Measurements from ENCODE around the gene PRDX5. TPM values are rescaled to one million over a fixed set of nuclear protein-coding genes. Genes with fewer than 3 reads are reported as not detected.

Gene PRDX5
- total and polyA plus RNA-seq, 9 of the 15 experiments (the other 6 are each of a cell fraction or from before 2014, with no cell fraction given), result 40.8 to 327 (median 204) TPM

DNA sequence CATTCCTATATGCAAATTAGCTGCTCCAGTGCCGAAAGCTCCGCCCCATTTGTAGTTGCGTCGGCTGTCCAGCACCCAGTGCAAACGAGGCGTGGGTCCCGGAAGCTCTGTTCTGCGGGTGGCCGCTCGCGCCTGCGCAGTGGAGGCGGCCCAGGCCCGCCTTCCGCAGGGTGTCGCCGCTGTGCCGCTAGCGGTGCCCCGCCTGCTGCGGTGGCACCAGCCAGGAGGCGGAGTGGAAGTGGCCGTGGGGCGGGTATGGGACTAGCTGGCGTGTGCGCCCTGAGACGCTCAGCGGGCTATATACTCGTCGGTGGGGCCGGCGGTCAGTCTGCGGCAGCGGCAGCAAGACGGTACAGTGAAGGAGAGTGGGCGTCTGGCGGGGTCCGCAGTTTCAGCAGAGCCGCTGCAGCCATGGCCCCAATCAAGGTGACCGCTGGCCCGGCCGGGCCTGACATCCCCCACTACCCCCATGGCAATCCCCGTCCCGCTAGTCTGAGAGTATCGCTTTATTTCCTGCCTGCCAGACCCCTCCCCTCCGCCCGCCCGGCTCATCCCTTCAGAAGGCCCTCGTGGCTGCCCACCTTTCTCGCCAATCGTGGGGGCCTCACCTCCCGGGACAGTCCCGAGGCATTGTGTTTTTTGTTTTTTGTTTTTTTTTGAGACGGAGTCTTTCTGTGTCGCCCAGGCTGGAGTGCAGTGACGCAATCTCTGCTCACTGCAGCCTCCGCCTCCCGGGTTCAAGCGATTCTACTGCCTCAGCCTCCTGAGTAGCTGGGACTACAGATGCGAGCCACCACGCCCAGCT lies at the start of gene PRDX5 (continued):
- TF ChIP-seq PML (IDR thresholded peaks at IDR 0.05; ENCODE audit: low read length) (no peak), GABPB1 (CRISPR knock-in tag; IDR thresholded peaks at IDR 0.05) (no peak), IFI16 (CRISPR knock-in tag; IDR thresholded peaks at IDR 0.05) (no peak), XRCC3 (IDR thresholded peaks at IDR 0.05) (no peak), ZKSCAN8 (CRISPR knock-in tag; IDR thresholded peaks at IDR 0.05) (no peak), KAT8 (IDR thresholded peaks at IDR 0.05; ENCODE audit: low read depth) (no peak), STAT5A (IDR thresholded peaks at IDR 0.05; ENCODE audit: borderline replicate concordance, low read length) (no peak), ZBED1 (IDR thresholded peaks at IDR 0.05) (no peak; the same call in 1 of the 2 replicates), ETV5 (CRISPR knock-in tag; IDR thresholded peaks at IDR 0.05; ENCODE audit: low read depth) (no peak; the same call in 1 of the 2 replicates), SNRNP70 (optimal IDR thresholded peaks at IDR 0.05; ENCODE audit: low read depth, low read length) (no peak), SMAD3 (CRISPR knock-in tag; conservative IDR thresholded peaks at IDR 0.05) (no peak), ZNF431 (CRISPR knock-in tag; IDR thresholded peaks at IDR 0.05) (peak; percentile 43), HOXB6 (CRISPR knock-in tag; IDR thresholded peaks at IDR 0.05; ENCODE audit: borderline replicate concordance) (no peak), ZNF696 (CRISPR knock-in tag; conservative IDR thresholded peaks at IDR 0.05) (no peak), ATF7 (IDR thresholded peaks at IDR 0.05) (no peak; the same call in 1 of the 2 replicates), ELF1 (tag; IDR thresholded peaks at IDR 0.05) (peak; percentile 77; the same call in 1 of the 2 replicates), SIN3B (IDR thresholded peaks at IDR 0.05; ENCODE audit: low read depth) (0 out of 2 replicates have a peak, but pooled peaks have one; percentile 40), HNRNPUL1 (IDR thresholded peaks at IDR 0.05; ENCODE audit: low read length) (no peak), ARNT (IDR thresholded peaks at IDR 0.05) (no peak), ETV6 (IDR thresholded peaks at IDR 0.05; ENCODE audit: borderline replicate concordance in 1 of 2, low read depth in 2 of 2, low read length in 1 of 2) (no peak), ETV6 (CRISPR knock-in tag; IDR thresholded peaks at IDR 0.05; ENCODE audit: borderline replicate concordance) (no peak)
- TF ChIP-seq, protein P1, sequence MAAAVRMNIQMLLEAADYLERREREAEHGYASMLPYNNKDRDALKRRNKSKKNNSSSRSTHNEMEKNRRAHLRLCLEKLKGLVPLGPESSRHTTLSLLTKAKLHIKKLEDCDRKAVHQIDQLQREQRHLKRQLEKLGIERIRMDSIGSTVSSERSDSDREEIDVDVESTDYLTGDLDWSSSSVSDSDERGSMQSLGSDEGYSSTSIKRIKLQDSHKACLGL (CRISPR knock-in tag; IDR thresholded peaks at IDR 0.05; ENCODE audit: borderline replicate concordance, poor library complexity, severe bottlenecking), result no peak
- TF ChIP-seq, protein P2, sequence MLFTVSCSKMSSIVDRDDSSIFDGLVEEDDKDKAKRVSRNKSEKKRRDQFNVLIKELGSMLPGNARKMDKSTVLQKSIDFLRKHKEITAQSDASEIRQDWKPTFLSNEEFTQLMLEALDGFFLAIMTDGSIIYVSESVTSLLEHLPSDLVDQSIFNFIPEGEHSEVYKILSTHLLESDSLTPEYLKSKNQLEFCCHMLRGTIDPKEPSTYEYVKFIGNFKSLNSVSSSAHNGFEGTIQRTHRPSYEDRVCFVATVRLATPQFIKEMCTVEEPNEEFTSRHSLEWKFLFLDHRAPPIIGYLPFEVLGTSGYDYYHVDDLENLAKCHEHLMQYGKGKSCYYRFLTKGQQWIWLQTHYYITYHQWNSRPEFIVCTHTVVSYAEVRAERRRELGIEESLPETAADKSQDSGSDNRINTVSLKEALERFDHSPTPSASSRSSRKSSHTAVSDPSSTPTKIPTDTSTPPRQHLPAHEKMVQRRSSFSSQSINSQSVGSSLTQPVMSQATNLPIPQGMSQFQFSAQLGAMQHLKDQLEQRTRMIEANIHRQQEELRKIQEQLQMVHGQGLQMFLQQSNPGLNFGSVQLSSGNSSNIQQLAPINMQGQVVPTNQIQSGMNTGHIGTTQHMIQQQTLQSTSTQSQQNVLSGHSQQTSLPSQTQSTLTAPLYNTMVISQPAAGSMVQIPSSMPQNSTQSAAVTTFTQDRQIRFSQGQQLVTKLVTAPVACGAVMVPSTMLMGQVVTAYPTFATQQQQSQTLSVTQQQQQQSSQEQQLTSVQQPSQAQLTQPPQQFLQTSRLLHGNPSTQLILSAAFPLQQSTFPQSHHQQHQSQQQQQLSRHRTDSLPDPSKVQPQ (CRISPR knock-in tag; IDR thresholded peaks at IDR 0.05; ENCODE audit: borderline replicate concordance), result no peak
- TF ChIP-seq, protein P3, sequence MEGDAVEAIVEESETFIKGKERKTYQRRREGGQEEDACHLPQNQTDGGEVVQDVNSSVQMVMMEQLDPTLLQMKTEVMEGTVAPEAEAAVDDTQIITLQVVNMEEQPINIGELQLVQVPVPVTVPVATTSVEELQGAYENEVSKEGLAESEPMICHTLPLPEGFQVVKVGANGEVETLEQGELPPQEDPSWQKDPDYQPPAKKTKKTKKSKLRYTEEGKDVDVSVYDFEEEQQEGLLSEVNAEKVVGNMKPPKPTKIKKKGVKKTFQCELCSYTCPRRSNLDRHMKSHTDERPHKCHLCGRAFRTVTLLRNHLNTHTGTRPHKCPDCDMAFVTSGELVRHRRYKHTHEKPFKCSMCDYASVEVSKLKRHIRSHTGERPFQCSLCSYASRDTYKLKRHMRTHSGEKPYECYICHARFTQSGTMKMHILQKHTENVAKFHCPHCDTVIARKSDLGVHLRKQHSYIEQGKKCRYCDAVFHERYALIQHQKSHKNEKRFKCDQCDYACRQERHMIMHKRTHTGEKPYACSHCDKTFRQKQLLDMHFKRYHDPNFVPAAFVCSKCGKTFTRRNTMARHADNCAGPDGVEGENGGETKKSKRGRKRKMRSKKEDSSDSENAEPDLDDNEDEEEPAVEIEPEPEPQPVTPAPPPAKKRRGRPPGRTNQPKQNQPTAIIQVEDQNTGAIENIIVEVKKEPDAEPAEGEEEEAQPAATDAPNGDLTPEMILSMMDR (IDR thresholded peaks at IDR 0.05 in 2 of 3, conservative IDR thresholded peaks at IDR 0.05 in 1 of 3; ENCODE audit: insufficient read depth in 2 of 3, low read depth in 1 of 3, low read length in 3 of 3), result peak; percentile 65 to 96 (median 94)
